Neuronal stem cell (in vitro differentiated cells): ENCODE data around the gene VSIR.

Source experiments
- DNase-seq: peaks from one replicate; pipeline ENCODE4 v3.0.0-alpha.2; 2013; ENCODE audit warnings: low spot score
- H2AFZ ChIP-seq: one replicate; pipeline ENCODE4 v1.6.1; 2013; ENCODE audit warnings: mild to moderate bottlenecking, low read length, inconsistent platforms
- H2AK5ac ChIP-seq: 2 replicates; pipeline ENCODE4 v1.6.1; 2013; ENCODE audit warnings: low read depth, mild to moderate bottlenecking, inconsistent platforms, low read length, moderate library complexity, mixed read lengths
- H2BK120ac ChIP-seq: 2 replicates; pipeline ENCODE4 v1.6.1; 2013; ENCODE audit warnings: low read depth, mild to moderate bottlenecking, inconsistent platforms, low read length, moderate library complexity, mixed read lengths
- H2BK12ac ChIP-seq: one replicate; pipeline ENCODE4 v1.6.1; 2013; ENCODE audit warnings: low read length, inconsistent platforms
- H2BK15ac ChIP-seq: 2 replicates; pipeline ENCODE4 v1.6.1; 2013; ENCODE audit warnings: mild to moderate bottlenecking, low read length, inconsistent platforms, mixed read lengths
- H2BK5ac ChIP-seq: one replicate; pipeline ENCODE4 v1.6.1; 2013; ENCODE audit warnings: inconsistent platforms, mild to moderate bottlenecking, low read length, moderate library complexity
- H3K14ac ChIP-seq: one replicate; pipeline ENCODE4 v1.6.1; 2013; ENCODE audit warnings: low read length, inconsistent platforms
- H3K18ac ChIP-seq: 2 replicates; pipeline ENCODE4 v1.6.1; 2013; ENCODE audit warnings: low read length, inconsistent platforms
- H3K23ac ChIP-seq: 2 replicates; pipeline ENCODE4 v1.6.1; 2013; ENCODE audit warnings: low read depth, mild to moderate bottlenecking, mixed read lengths, low read length, inconsistent platforms; ENCODE audit not compliant: poor library complexity
- H3K27ac ChIP-seq: replicated peaks from 3 replicates; pipeline ENCODE4 v1.5.1; 2013; ENCODE audit warnings: low read length, inconsistent platforms
- H3K27me3 ChIP-seq, 3 experiments: 2 replicates each; pipeline ENCODE4 v1.6.1; 2013; ENCODE audit warnings: low read length in 3 of 3, mild to moderate bottlenecking in 2 of 3, inconsistent platforms in 1 of 3, low read depth in 1 of 3, mixed read lengths in 1 of 3, moderate library complexity in 1 of 3; ENCODE audit not compliant: control insufficient read depth in 3 of 3, insufficient read depth in 3 of 3
- H3K36me3 ChIP-seq, 2 donors: replicated peaks in 1 of 2; 2 replicates each; pipeline ENCODE4 v1.6.1; 2013; ENCODE audit warnings: low read length in 2 of 2; ENCODE audit not compliant: control insufficient read depth in 2 of 2, insufficient read depth in 2 of 2
- H3K4ac ChIP-seq: 2 replicates; pipeline ENCODE4 v1.6.1; 2013; ENCODE audit warnings: inconsistent platforms, mild to moderate bottlenecking, low read length, moderate library complexity
- H3K4me1 ChIP-seq, 2 donors: 1 replicate in 1 of 2; 2 replicates in 1 of 2; pipeline ENCODE4 v1.6.1; 2013; ENCODE audit warnings: low read length in 2 of 2, low read depth in 1 of 2; ENCODE audit not compliant: control insufficient read depth in 2 of 2, insufficient read depth in 1 of 2
- H3K4me2 ChIP-seq: one replicate; pipeline ENCODE4 v1.6.1; 2013; ENCODE audit warnings: mild to moderate bottlenecking, low read length, inconsistent platforms; ENCODE audit not compliant: insufficient read depth, poor library complexity, severe bottlenecking
- H3K4me3 ChIP-seq, 2 donors: 2 replicates each; pipeline ENCODE4 v1.5.1; 2013; ENCODE audit warnings: low read length in 2 of 2, mild to moderate bottlenecking in 2 of 2, inconsistent platforms in 1 of 2, moderate library complexity in 1 of 2
- H3K79me1 ChIP-seq: one replicate; pipeline ENCODE4 v1.6.1; 2013; ENCODE audit warnings: low read depth, mild to moderate bottlenecking, inconsistent platforms, low read length, moderate library complexity
- H3K9ac ChIP-seq: one replicate; pipeline ENCODE4 v1.6.1; 2013; ENCODE audit warnings: mild to moderate bottlenecking, low read depth, low read length, inconsistent platforms; ENCODE audit not compliant: poor library complexity
- H3K9me3 ChIP-seq, 2 donors: replicated peaks in 1 of 2; 2 replicates each; pipeline versions ENCODE3 to v1.6.1; 2013; ENCODE audit warnings: low read length in 2 of 2, mild to moderate bottlenecking in 2 of 2, inconsistent platforms in 1 of 2, low read depth in 1 of 2, mixed read lengths in 1 of 2, moderate library complexity in 1 of 2; ENCODE audit not compliant: control insufficient read depth in 2 of 2, insufficient read depth in 1 of 2
- H4K8ac ChIP-seq: one replicate; pipeline ENCODE4 v1.6.1; 2013; ENCODE audit warnings: low read depth, mild to moderate bottlenecking, inconsistent platforms, low read length, moderate library complexity
- H4K91ac ChIP-seq: one replicate; pipeline ENCODE4 v1.6.1; 2013; ENCODE audit warnings: low read length, low read depth, mild to moderate bottlenecking, inconsistent platforms; ENCODE audit not compliant: poor library complexity
- WGBS, 2 donors: extraction: QIAGEN DNeasy Blood & Tissue Kit; methylation state at CpG; one replicate each; pipeline ENCODE4 v1.1.7; 2013; ENCODE audit warnings: missing lambda C conversion rate in 2 of 2, mixed read lengths in 1 of 2; ENCODE audit not compliant: insufficient read length in 2 of 2, insufficient replicate concordance in 1 of 2; ENCODE audit errors: extremely low coverage in 2 of 2; 5-methylcytosine and 5-hydroxymethylcytosine counted together

Gene VSIR

DNA sequence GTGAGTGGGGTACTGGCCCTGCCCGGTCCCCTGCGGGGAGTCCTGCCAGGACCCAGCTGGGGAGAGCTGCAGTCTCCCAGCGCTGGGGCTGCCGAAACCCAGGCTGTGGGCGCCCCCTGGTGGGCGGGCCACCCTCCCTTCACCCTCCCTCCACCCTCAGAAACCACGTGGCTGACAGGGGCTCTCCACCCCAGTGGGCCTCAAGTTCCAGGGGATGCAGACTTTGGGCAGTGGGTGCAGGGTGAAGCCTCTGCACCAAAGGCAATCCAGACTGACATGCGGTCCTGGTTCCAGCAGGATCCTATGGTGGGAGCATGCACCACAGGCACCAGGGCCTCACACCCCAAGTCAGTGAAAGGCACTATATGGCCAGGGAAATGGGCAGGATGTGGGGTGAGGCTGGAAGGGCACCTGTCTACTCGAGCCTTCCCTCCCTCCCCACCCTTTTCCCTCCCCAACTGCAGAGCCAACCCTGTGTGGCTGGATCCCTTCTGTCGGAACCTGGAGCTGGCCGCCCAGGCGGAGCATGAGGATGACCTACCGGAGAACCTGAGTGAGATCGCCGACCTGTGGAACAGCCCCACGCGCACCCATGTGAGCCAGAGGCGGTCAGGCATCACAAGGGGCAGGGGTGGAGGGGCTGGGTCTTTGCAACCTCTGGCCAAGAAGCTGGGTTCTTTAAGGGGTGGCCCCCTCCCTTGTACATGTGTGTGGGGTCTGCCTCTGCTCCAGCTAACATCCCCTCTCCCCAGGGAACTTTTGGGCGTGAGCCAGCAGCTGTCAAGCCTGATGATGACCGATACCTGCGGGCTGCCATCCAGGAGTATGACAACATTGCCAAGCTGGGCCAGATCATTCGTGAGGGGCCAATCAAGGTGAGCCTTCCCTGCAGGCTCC lies 38.9 kb upstream of the VSIR start:
- Histone ChIP-seq H3K4me3 (no peak overlapping the region), H3K23ac (peak overlapping the region; percentile 83), H3K18ac (peak overlapping the region; percentile 51), H3K9ac (peak overlapping the region; percentile 67), H4K91ac (no peak overlapping the region), H3K79me1 (no peaks in the 10 kb centered on the region), H4K8ac (no peak overlapping the region), H2BK12ac (no peak overlapping the region), H3K14ac (peak overlapping the region; percentile 14), H2BK120ac (no peak overlapping the region), H3K27me3 (no peaks in the 10 kb centered on the region), H3K27ac (no peak overlapping the region), H3K4me2 (no peak overlapping the region), H3K9me3 (no peaks in the 10 kb centered on the region), H2AFZ (no peak overlapping the region), H3K4me1 (peaks cover 0 to 5% of the 10 kb centered on the region in 2 donors), H3K4ac (no peak overlapping the region), H3K36me3 (peaks cover 21 to 32% of the 10 kb centered on the region in 2 donors), H2BK5ac (peak overlapping the region; percentile 56), H2BK15ac (no peak overlapping the region), H2AK5ac (peak overlapping the region; percentile 51)
- WGBS, 2 donors: no CpG with 5 or more reads among the region's 22 CpGs
- peak; percentile 17 for DNase-seq

DNA sequence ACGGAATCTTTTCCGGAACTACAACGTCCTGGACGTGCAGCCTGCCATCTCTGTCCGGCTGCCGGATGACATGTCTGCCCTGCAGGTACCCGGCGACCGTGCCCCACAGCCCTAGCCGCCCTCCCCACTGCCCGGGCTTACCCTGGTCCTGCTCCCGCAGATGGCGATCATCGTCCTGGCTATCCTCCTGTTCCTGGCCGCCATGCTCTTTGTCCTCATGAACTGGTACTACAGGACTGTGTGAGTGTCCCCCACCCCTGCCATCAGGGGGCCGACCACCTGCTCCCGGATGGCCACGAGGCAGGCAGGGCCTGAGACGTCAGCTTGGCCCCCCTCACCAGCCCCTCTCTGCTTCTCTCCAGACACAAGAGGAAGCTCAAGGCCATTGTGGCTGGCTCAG lies 38.0 kb upstream of the VSIR start:
- Histone ChIP-seq H3K79me1 (no peaks in the 10 kb centered on the region), H2BK15ac (no peak overlapping the region), H3K27me3 (no peaks in the 10 kb centered on the region), H3K23ac (no peak overlapping the region), H3K9me3 (no peaks in the 10 kb centered on the region), H3K27ac (no peak overlapping the region), H3K9ac (peak overlapping the region; percentile 15), H2AK5ac (no peak overlapping the region), H2BK12ac (no peak overlapping the region), H3K18ac (peak overlapping the region; percentile 39), H3K36me3 (peaks cover 13 to 23% of the 10 kb centered on the region in 2 donors), H4K8ac (peak overlapping the region; percentile 54), H3K14ac (peak overlapping the region; percentile 60), H3K4me2 (no peak overlapping the region), H4K91ac (no peak overlapping the region), H3K4ac (no peak overlapping the region), H3K4me1 (peaks cover 0 to 5% of the 10 kb centered on the region in 2 donors), H2AFZ (no peak overlapping the region), H2BK120ac (no peak overlapping the region), H2BK5ac (no peak overlapping the region), H3K4me3 (no peak overlapping the region)
- WGBS, 2 donors: no CpG with 5 or more reads among the region's 19 CpGs
- no peak for DNase-seq

DNA sequence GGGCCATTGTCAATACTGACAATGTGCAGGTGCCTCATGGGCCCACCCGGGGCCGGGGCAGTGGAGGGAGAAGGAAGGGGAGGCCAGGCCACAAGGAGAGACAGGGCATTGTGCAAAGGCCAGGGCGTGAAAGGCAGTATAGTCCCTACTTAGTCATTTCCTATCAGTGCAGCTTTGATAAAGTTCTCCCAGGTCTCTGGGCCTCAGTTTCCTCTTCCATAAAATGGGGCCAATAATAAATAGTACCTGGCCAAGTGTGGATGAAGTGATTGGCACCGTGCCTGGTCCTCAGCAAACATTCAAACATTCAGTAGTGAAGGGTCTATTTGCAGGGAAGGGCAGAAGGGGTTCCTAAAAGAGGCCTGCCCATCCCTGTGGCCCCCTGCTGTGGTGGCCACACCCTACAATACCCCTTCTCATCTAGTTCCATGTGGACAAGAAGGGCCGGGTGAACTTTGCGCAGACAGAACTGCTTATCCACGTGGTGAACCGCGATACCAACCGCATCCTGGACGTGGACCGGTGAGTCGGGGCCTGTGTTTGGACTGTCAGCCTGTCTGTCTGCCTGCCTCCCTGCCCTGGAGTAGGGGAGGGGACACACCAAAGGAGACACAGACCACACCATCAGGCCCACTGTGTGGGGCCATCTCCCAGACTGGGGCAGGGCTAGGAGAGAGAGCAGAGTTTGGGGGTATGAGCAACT lies 36.9 kb upstream of the VSIR start:
- Histone ChIP-seq H3K4me1 (peaks cover 0 to 9% of the 10 kb centered on the region in 2 donors), H3K9ac (peak overlapping the region; percentile 16), H3K9me3 (no peaks in the 10 kb centered on the region), H3K18ac (peak overlapping the region; percentile 77), H2BK12ac (no peak overlapping the region), H2BK120ac (no peak overlapping the region), H3K4me2 (no peak overlapping the region), H3K4ac (no peak overlapping the region), H2AFZ (no peak overlapping the region), H2BK15ac (no peak overlapping the region), H3K4me3 (peak overlapping the region in 1 of 2 donors; percentile 14), H3K14ac (no peak overlapping the region), H2BK5ac (no peak overlapping the region), H3K27ac (no peak overlapping the region), H3K23ac (no peak overlapping the region), H2AK5ac (no peak overlapping the region), H3K79me1 (no peaks in the 10 kb centered on the region), H4K91ac (no peak overlapping the region), H3K27me3 (peaks cover 0 to 10% (median 5%) of the 10 kb centered on the region in 3 experiments), H4K8ac (no peak overlapping the region), H3K36me3 (peaks cover 5 to 11% of the 10 kb centered on the region in 2 donors)
- no CpG with 5 or more reads among the region's 13 CpGs for WGBS, 2 donors
- DNase-seq: no peak

DNA sequence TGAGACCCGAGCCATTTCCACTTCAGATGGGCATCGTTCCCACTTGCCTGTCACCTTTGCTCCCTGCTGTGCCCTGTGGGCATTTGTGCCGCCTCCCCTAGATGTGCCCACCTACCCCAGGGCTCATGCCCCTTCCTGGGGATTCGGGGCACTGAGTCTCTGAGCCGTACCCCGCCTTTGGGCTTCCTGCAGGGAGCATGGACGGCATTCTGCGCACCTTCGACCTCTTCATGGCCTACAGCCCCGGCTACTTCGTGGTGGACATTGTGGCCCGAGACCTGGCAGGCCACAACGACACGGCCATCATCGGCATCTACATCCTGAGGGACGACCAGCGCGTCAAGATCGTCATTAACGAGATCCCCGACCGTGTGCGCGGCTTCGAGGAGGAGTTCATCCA lies 36.3 kb upstream of the VSIR start:
- no peak overlapping the region for H2AK5ac ChIP-seq
- peak overlapping the region; percentile 16 for H3K9ac ChIP-seq
- no peak overlapping the region for H3K4me2 ChIP-seq
- peaks cover 0 to 14% (median 7%) of the 10 kb centered on the region in 3 experiments for H3K27me3 ChIP-seq
- H4K8ac ChIP-seq: no peak overlapping the region
- H2BK12ac ChIP-seq: no peak overlapping the region
- peak overlapping the region; percentile 49 for H3K14ac ChIP-seq
- no peak overlapping the region for H3K4ac ChIP-seq
- H3K79me1 ChIP-seq: no peaks in the 10 kb centered on the region
- H2BK15ac ChIP-seq: no peak overlapping the region
- no peak overlapping the region for H2BK120ac ChIP-seq
- H3K9me3 ChIP-seq: no peaks in the 10 kb centered on the region
- WGBS, 2 donors: no CpG with 5 or more reads among the region's 25 CpGs
- H2BK5ac ChIP-seq: no peak overlapping the region
- H3K36me3 ChIP-seq: peaks cover 4 to 6% of the 10 kb centered on the region in 2 donors
- peaks cover 0 to 9% of the 10 kb centered on the region in 2 donors for H3K4me1 ChIP-seq
- no peak overlapping the region for H4K91ac ChIP-seq
- no peak overlapping the region for H3K27ac ChIP-seq
- no peak overlapping the region for H3K23ac ChIP-seq
- H3K4me3 ChIP-seq: peak overlapping the region in 1 of 2 donors; percentile 14
- H2AFZ ChIP-seq: no peak overlapping the region
- DNase-seq: no peak
- H3K18ac ChIP-seq: peak overlapping the region; percentile 77
